Stimulated activated CD4-positive, alpha-beta T cell treated with anti-CD3 and anti-CD28 coated beads, Interleukin-1b, Interleukin-23, amount 100 ng/mL, for 1 hour (primary cell): ENCODE measurements around the gene LSR.
"Not testable (repeated sequence)": the region's sequence is repeated elsewhere in the genome, so short reads cannot be mapped to it uniquely, and the experiment has no call there.

Experiments
- DNase-seq, 2 donors: peaks; one replicate each; pipeline ENCODE4 v3.0.0-alpha.2; 2020; ENCODE audit warnings: low read depth in 2 of 2

The LSR gene

DNA sequence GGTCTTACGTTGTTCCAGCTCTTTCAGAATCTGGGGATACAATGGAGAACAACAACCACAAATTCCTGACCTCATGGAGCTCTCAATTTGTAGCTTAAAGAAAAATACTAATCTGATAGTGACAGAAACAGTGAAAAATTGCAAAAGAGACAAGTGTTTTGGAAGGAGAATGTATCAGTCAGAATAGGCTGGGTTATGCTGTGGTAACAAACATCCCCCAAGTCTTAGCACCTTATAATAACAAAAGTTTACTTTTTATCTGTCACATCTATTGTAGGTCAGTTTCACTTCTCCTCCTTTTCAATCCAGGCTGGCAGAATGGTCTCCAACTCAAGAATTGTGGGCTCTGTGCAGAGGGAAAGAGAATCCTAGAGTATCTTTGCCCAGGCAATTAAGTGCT is 29.8 kb upstream of the LSR start:
- DNase-seq: no peak

- no peak for DNase-seq
Observed at GRCh38 chr19:35220315-35220921, 28.4 kb upstream of the LSR start.

- DNase-seq: not testable (repeated sequence)
Observed at GRCh38 chr19:35220973-35221590, 27.7 kb upstream of the LSR start.

DNA sequence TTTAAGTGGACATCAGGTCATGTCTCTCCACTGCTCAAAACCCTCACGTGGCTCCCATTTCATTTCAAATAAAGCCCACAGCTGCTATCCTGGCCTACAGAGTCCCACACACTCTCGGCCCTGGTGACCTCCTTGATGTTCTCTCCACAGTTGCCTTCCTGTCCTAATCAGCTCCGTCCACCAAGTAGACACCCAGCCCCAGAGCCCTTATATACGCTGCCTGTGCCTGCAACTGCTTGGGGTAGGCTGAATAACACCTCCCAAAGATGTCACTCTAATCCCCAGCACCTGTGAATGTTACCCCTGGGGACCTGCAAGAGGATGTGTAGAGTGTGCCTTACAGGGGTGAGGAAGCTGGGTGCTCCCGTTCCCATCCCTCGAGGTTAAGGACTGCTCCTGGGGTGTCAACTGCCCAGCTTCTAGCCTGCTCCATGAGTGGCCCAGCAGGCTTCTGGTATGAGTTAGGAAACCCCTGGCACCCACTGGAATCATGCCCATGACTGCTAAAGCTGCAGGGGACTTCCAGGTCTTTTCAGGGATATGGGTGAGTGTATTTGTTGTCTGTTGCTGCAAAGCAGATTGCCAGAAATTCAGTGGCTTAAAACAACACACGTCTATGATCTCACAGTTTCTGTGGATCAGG is 26.3 kb upstream of the LSR start:
- DNase-seq: no peak

- no peak for DNase-seq
Observed at GRCh38 chr19:35223084-35223790, 25.6 kb upstream of the LSR start.

- DNase-seq: no peak
Observed at GRCh38 chr19:35223862-35224505, 24.8 kb upstream of the LSR start.

- DNase-seq: no peak
Observed at GRCh38 chr19:35224681-35225571, 23.9 kb upstream of the LSR start.

DNA sequence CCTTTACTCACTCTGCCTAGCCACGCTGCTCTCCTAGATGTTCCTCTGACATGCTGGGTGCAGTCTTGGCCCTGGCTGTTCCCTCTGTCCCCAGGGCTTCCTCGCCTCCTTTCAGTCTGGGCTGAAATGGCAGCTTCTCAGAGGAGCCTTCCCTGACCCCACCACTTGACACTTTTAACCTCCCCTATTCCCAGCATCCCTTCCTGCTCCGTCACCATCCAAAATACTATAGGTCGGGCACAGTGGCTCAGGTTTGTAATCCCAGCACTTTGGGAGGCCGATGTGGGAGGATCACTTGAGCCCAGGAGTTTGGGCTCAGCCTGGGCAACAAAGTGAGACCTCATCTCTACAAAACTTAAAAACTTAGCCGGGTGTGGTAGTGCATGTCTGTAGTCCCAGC is 22.9 kb upstream of the LSR start:
- DNase-seq: no peak

- DNase-seq: no peak
Observed at GRCh38 chr19:35226748-35227147, 22.1 kb upstream of the LSR start.

- DNase-seq: no peak
Observed at GRCh38 chr19:35228177-35228930, 20.4 kb upstream of the LSR start, which contains the start of gene FAM187B. Gene FAM187B, minus strand, starts transcription at chr19:35228739. Its CDS starts 59 bp downstream, at chr19:35228680.

- no peak for DNase-seq
Observed at GRCh38 chr19:35229601-35230000, 19.2 kb upstream of the LSR start.

- no peak for DNase-seq
Observed at GRCh38 chr19:35231956-35232645, 16.7 kb upstream of the LSR start.

DNA sequence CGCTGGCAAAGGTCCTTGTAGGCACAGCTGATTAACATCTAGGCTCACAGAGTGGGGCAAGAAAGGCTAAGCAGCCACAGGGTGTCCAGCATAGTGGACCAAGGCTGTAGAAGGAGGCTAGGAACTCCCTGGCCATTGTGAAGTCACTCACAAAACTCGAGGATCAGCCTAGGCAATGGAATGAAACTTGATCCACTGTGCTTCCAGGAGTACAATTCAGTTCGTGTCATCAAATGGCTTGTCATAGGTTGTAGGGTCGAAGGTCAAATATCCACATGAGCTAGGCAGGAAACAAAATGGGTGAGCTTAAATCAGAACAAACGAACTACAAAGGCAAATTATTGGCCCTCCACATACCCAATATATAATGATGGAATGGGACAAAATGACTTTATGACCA is 15.9 kb upstream of the LSR start:
- no peak for DNase-seq

GRCh38 chr19:35236638-35237400 is 12.0 kb upstream of the LSR start:
- no peak for DNase-seq

GRCh38 chr19:35239597-35239996 is 9.2 kb upstream of the LSR start:
- DNase-seq: not testable (repeated sequence)

DNA sequence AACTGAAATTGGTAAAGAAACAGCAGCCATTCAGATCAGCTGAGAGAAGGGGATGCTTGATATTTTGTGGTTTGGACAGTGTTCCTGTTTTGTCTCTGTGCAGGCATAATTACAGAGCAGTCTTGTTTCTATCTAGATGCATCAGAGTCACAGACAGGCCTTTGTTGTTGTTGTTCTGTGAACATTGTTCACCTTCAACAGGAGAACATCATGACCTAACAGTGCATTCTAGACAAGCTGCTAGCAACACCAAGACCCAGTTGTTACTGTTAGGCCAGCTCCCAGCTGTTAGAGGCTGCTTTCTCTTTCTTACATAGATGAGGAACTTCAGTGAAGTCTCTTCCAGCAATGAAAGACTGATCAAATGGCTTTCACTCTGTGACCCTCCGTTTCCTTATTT is 8.5 kb upstream of the LSR start:
- no peak for DNase-seq

DNA sequence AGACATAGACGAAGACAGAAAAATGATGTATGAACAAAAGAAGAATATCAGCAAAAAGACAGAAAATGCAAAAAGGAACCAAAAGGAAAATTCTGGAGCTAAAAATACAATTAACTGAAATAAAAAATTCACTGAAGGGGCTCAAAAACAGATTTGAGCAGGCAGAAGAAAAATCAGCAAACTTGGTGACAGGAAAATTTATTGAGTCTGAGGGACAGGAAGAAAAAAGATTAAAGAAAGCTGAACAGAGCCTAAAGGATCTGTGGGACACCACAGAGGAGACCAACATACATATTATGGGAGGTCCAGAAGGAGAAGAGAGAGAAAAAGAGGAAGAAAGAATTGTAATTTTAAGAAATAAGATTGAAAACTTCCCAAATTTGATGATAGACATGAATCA is 7.4 kb upstream of the LSR start:
- DNase-seq: no peak

DNA sequence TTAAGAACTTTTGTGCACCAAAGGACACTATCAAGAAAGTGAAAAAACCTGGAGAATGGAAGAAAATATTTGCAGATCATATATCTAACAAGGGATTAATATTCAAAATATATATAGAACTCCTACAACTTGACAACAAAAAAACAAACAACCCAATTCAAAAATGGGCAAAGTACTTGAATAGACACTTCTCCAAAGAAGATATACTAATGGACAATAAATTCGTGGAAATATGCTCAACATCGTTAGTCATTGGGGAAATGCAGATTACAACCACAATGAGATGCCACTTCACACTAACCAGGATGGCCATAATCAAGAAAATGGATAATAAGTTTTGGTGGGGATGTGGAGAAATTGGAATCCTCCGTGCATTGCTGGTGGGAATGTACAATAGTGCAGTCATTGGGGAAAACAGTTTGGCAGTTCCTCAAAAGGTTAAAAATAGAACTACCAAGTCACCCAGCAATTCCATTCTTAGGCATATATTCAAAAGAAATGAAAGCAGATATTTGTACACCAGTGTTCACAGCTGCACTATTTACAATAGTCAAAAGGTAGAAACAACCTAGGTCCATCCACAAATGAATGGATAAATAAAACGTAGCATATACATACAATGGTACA is 2.2 kb upstream of the LSR start:
- no peak for DNase-seq
